Right hindlimb (tissue), 1 donor: ENCODE measurements around the gene SBF1.
"Not testable (repeated sequence)": the region's sequence is repeated elsewhere in the genome, so short reads cannot be mapped to it uniquely, and the experiment has no call there.

Experiments
- DNase-seq: peaks from one replicate; pipeline ENCODE4 v3.0.0-alpha.2; 2018

SBF1 gene

DNA sequence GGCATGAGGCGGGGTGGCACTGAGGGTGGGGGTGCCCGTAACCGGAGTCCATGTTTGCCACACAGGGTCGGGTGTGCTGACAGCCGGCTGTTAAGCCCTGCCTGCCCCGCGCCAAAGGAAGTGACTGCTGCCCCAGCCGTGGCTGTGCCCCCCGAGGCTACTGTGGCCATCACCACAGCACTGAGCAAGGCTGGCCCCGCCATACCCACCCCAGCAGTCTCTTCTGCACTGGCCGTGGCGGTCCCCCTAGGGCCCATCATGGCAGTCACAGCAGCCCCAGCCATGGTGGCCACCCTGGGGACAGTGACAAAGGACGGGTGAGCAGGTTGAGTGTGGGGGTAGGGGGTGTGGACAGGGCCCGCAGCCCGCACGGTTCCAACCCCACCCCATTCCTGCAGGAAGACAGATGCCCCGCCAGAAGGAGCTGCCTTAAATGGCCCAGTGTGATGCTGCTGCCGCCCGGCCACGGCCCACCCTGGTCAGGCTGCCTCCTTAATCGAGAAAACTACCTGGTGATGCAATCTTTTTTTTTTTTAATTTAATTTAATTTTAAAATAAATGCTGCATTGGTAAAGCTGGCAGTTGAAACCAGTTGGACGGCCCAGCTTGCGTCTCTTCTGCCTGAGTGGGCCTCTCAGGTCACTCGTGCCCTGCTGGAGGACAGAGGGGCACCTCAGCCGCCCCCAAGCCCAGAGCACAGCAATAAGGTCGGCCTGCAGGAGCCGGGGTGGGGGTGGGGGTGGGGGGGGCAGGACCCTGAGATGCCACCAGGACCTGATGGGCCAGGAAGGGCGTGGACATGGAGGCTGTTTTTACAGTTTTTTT is 30.8 kb downstream of the SBF1 start:
- no peak for DNase-seq

DNA sequence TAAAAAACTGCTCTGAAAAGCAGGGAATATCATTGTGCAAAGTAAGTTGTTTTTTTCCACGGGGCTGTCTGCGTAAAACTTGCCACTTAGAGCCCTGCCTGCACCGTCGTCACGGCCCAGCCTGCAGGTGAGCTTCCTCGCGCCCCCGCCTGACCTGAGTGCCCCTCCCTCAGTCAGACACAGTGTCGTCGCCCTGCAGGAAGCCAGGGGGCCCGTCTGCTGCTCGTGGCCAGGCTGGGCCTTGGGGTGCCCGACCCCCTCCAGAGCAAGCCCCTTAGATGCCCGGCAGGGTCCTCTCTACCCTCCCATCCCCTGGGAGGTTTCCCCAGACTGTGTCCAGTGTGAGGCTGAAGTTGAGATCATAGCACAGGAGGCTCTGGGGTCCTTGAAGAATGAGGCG is 31.6 kb downstream of the SBF1 start:
- DNase-seq: no peak

DNA sequence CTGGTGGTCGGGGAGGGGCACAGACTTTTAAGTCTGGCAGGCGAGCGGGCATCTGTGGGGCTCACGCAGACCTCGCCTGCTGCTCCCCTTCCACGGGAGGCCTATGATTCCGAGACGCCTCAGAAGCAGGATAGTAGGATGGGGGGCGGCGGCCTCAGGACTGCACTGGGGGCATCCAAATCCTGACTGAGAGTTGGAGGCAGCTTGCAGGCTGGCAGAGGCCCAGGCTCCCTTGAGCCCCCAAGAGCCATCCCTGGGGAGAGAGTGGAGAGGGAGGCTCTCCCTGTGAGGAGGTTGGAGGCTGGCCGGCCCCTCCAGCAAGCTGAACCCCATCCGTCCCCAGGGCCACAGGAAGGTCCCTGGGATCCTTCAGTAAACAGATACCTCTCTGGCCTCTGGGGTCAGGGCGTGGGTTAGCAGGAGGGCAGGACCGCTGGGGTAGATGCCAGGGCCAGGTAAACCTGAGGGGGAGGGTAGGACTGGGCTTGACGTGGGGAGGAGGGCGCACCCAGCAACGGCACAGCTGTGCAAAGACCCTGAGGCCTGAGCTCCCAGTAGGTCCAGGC is 33.3 kb downstream of the SBF1 start:
- DNase-seq: no peak

DNA sequence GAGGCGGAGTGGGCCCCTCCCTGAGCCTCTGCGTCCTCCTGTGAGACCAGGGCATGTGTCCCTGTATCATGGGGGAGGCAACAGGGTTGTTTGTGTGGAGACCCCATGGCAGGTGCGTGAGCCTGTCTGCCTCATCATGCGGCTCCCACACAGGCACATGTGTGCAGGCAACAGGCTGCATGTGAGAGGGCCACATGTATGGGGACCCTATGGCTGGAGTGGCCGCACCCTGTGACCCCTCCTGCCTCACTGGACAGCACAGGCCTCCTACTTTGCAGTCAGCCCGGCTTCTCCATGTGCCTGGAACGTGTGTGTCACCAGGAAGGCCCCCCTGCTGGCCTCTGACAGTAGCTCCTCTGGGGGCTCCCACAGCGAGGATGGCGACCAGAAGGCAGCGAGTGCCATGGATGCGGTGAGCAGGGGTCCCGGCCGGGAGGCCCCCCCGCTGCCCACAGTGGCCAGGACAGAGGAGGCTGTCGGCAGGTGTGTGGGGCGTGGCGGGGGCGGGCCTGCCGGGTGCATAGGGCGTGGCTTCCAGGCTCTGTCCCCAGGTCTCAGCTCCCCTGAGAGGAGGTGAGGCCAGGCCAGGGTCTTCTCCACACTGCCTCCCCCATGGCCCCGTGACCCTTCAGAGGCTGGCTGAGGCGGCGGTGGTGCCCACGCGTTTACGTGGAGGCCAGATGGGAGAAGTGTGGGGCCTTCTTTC is 34.1 kb downstream of the SBF1 start:
- no peak for DNase-seq

DNA sequence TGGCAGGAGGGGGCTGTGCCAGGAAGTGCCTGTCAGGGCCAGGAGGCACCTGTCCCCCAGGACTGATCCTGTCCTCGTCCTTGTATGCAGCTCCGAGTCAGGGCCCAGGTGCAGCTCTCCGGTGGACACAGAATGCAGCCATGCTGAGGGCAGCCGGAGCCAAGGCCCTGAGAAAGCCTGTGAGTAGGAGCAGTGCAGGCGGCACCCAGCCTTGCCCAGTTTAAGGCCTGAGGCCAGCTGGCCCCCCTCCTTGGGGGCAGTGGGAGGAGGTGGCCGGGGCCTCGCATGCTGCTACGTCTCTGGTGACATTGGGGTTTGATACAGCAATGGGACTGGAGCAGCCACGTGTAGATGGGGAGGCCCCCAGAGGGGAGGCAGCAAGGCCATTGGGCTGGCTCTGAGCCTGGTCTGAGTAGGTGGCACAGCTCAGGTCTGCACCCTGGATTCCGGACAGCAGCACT is 34.9 kb downstream of the SBF1 start:
- DNase-seq: no peak

DNA sequence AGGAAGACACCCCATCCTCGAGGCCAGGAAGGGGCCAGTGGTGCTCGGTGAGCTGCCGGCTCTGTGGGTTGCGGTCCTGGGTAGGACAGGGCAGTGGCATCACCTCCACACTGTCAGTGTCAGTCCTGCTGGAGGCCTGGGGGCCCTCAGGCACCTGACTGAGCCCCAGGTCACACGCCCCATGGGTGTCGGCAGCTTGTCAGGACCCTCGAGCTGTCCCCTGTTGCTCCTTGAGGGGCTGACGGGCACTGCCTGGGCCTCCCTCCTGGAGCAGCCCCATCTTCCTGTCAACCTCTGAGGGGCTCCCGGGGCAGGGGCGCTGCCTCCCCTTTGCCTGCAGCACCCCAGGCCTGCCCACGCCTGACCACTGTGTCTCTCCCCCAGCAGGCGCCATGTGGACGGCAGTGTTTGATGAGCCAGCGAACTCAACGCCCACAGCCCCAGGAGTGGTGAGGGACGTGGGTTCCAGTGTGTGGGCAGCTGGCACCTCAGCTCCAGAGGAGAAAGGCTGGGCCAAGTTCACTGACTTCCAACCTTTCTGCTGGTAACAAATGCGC is 35.4 kb downstream of the SBF1 start:
- DNase-seq: no peak

DNA sequence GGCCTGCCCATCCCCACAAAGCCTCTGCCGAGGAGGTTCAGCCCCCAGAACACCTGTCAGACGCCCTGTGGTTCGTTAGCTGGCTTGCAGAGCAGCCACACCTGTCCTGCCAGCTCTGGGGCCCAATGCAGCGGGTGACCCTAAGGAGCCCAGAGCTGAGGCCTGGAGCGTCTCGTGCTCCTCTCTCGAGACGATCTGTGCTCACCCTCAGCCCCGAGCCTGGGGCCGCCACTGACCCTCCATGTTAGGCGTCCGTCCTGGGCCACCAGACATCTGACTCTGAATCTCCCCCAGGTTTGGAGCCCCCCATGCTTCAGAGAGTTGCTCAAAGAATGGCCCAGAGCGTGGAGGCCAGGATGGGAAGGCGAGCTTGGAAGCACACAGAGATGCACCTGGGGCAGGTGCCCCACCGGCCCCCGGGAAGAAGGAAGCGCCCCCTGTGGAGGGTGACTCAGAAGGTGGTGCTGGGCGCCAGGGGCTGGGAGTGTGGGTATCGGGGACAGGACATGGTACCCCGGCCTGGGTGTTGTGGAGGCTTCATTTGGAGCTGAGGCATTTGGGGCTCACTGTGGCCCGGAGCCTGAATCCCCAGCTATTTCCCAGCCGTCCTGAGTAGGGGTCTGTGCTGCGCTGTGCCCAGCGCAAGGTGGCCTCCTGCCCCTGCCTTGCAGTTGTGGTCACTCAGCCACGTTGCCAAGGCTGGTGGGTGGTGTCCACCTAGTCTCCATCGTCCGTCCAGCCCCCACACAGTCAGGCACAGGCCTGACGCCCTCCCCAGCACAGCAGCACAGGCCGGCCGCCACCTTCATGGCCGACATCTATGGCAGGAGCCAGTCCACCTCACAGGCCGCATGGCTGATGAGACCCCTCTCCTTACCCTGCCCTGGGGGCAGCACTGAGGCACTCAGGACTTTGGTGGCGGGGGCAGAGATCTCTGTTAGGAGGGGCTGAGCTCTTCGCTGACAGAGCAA is 36.2 kb downstream of the SBF1 start:
- DNase-seq: no peak

DNA sequence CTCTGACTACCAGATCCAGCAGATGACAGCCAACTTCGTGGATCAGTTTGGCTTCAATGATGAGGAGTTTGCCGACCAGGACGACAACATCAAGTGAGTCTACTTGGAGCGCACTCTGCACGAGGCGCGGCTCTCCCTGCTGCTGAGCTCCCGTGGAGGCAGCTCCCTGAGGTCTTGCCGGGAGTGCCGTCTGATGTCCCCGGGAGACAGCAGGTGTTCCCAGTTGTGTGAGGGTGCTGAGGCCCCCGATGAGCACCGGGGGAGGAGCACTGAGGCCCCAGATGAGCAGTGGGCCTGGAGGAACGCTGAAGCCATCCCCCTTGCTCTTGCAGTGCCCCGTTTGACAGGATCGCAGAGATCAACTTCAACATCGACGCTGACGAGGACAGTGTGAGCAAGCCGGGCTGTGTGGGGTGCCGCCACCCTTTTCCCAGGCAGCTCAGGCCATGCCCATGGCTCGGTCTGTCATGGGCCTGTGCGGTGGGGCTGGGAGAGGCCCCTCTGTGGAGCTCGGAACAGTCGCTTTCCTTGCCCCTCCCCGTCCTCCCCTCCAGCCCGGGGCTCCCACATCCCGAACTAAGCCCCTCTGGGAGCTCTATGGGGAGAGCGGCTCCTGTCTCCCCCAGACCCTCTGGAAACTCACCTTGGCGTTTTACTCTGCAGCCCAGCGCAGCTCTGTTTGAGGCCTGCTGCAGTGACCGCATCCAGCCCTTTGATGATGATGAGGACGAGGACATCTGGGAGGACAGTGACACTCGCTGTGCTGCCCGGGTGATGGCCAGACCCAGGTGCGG is 37.1 kb downstream of the SBF1 start:
- DNase-seq: no peak

DNA sequence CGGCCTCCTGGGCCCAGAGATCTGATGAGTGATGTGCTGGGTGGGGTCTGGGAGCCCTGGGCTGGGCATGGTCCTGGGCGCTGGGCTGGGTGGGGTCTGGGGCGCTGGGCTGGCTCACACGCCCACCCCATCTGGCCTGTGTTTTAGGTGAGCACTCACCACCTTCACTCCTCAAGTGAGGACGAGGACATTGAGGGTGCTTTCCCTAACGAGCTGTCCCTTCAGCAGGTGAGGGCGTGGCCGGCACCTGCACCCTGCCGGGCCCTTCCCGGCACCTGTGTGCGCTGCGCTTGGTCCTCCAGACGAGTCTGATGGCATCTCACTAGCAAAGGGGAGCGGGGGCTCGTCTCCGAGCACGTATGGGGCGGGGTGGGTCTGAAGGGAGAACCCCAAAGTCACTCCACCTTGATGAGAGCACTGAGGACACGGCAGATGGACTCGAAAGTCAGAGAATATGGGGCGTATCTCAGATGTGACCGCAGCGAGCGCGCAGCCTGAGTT is 37.9 kb downstream of the SBF1 start:
- peak; percentile 10 for DNase-seq

DNA sequence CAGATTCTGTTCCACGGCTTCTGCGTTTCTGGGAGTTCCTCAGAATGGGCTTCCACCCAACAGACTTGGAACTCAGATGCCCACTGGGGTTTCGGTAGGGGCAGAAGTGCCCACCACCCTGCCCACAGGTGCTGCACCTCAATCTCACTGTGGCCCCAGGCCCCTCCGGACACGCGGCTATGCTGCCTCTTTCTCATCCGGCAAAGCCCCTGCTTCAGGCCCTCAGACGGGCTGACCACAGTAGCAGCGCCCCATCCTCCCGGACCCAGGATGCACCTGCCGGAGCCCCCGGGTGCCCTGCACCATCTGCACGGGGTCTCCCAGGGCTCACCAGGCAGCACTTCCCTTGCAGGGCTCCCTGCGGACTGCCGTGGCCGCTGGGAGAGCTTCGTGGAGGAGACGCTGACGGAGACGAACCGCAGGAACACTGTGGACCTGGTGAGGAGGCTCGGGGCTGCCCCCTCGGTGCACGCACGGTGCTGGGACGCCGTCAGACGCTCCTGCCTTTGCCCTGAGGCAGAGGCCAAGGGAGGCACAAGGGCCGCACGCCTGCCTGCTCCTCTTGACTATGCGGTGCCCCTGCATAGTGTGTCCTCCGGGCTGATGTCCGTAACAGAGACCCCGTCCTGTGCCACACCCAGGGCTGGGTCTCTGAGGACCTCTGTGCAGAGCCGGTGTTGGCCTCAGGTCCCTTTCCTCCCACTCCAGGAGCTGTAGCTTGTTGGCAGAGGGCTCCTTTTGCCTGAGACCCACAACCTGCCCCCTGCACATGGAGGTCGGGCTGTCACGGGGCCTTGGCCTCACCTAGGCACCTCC is 38.6 kb downstream of the SBF1 start:
- peak; percentile 10 for DNase-seq

DNA sequence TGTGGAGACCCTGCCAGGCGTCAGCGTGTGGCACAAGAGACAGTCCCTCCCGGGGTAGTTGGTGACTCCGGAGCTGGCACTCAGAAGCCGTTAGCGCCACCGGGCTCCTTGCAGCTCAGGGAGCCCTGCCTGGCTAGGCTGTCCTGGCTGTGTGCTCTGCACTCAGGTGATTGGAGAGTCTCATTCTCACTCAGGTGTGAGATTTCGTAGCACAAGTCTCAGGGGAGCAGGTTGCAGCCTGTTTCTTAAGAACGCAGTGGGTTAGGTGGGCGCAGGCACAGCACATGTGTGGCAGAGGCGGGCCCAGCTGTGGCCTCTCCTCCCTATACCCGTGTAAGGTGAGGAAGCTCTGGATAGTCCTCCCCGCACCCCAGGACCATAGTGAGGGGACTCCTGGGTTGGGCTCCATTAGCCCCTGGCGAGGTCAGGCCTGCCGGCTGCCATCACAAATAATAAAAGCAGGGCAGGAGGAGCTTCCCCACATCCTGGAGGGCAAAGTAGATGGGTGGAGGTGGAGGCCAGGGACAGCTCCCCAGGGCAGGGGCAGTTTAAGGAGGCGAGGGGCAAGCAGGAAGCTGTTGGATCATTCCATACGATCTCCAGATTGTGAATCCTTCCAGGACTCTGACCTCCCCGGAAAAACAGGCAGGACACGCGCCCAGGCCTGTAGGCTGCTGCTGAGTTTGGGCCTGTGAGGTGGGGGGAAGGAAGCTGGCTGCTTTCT is 39.4 kb downstream of the SBF1 start:
- DNase-seq: no peak

DNA sequence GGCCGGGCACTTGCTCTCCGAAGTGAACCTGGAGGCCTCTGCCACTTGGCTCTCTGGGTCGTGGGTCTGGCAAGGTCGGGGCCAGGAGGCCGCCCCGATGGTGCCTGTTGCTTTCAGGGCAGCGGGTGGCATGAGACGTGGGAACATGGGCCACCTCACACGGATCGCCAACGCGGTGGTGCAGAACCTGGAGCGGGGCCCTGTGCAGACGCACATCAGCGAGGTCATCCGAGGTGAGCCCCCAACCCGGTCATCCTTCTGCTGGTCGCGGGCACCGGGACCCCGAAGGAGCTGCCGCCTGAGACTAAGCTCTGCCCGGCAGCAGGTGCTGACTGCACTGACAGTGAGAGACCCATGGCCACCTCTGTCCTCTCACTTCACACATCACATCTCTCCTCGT is 40.0 kb downstream of the SBF1 start:
- no peak for DNase-seq

DNA sequence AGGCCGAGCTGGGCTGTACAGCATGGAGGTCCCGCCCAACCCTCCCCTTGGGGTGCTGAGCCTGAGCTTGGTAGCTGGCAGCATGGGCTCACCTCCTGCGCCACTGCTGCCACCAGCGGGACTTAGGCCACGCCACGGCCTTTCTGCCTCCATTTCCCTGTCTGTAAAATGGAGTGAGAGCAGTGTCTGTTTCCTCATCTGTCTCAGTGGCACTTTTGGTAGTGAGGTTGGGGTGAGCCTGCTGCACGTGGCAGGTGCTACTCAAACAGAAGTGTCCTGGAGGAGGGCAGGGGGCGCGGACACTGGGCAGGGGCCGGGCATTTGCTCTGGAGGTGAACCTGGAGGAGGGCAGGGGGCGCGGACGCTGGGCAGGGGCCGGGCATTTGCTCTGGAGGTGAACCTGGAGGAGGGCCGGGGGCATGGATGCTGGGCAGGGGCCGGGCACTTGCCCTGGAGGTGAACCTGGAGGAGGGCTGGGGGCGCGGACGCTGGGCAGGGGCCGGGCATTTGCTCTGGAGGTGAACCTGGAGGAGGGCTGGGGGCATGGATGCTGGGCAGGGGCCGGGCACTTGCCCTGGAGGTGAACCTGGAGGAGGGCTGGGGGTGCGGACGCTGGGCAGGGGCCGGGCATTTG is 41.8 kb downstream of the SBF1 start:
- not testable (repeated sequence) for DNase-seq

DNA sequence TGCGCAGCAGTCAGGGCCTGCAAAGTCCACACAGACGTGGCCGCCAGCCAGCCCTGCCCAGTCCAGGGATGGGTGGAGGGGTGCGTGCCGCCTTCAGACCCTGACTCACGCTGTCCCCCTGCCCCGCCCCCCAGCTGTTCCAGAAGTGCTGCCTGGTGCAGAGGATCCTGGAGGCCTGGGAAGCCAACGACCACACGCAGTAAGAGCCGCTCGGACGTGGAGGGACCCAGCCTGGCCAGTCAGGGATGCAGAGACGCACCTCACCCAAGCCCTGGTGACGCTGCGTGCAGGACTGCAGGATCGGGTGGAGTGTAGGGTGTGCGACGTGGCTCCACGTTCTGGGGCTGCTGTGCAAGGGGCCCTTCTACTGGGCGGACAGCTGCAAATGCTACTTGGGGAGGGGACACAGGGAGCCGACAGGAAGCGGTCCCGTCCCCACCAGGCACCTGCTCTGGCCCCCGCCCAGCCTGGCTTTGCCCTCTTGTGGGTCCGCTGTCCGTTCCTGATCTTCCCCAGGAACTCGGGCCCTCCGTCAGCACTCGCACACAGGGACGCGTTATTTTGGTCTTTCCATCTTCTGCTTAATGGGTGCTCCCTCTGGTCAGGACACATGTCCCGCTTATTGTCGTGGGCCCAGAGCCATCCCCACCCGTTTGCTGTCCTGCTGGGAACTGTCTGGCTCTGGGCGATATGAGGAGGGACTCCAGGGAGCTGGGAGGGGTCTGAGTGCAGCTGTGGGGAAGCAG is 42.5 kb downstream of the SBF1 start:
- no peak for DNase-seq

DNA sequence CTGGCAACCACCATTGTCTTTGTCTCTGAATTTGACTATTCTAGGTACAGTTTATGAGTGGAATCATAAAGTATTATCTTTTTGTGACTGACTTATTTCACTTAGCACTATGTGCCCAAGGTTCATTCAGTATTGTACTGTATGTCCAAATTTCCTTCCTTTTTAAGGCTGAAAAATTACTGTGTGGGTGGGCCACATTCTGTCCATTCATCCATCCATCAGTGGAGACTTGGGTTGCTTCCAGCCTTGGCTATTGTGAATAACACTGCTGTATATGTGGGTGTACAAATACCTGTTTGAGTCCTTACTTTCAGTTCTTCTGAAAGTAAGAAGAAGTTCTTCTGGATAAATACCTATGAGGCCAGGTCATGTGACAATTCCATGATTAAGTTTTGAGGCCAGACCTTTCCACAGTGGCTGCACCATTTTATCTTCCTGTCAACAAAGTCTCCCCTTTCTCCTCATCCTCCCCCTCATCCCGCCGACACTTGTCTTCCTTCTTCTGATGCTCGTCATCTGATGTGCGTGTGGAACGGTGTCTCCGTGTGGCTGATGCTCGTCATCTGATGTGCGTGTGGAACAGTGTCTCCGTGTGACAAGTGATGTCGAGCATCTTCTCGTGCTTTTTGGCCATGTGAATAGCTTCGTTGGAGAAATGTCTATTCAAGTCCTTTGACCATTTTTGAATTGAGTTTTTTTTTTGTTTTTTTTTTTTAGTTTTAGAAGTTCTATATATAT is 49.5 kb downstream of the SBF1 start:
- no peak for DNase-seq

DNA sequence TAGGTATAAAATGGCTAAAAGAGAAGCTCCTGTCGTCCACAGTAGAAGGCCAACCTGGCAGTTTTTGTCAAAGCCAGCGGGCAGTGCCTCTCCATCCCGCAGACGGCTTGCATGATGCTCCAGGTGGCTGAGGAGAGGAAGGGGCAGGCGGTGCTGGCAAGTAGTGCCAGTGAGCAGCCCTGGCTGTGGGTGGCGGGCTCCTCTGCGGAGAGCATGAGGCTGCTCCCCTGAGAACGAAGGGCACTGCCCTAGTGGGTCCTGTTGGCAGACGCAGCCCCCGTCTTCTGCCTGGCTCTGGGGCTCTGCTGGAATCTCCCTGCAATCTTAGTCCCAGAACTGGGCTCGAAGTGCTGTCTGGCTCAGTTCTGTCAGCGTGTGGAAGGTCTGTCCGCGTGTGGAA is 50.9 kb downstream of the SBF1 start:
- DNase-seq: no peak

DNA sequence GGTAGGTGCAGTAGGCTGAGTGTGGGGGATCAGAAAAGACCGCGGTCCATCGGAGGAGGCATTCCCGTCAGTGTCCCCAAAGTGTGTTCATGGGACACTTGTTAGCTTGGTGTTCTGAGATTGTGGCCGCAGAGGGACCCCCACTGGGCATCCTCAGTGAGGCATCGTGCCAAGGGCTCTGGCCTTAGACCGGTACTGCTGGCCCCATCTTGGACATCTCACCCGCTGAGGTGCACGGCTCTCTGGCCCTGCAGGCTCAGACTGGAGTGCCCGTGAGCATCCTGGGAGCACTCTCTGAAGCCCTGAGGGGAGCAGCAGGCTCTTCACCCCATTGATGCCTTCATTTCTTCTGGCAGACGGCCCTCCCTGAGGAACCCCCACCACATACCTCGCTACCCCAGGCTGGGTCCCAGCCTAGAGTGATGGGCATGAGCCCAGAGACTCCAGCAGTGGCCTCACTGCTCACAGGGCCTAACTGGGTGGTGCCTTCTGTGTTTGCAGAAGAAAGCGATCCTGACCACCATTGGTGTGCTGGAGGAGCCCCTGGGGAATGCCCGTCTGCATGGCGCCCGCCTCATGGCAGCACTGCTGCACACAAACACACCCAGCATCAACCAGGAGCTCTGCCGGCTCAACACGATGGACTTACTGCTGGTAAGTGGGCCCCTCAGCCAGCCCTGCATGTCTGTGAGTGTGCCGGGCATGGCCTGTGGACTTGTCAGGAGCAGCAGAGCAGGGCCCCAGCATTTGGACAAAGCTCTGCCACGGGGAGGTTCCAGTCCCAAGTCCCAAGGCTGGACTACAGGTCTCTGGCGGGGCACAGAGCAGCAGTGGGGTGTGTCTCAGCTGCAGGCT is 51.6 kb downstream of the SBF1 start:
- DNase-seq: no peak
